GM06990 (cell line): Measurements from ENCODE around the gene CLK2.
A peak's percentile ranks its signal among the peaks of the same experiment; 100 is the strongest.

Source experiments
- DNase-seq: peaks from one replicate; pipeline ENCODE4 v3.0.0-alpha.2; 2011; ENCODE audit not compliant: insufficient read length; ENCODE audit errors: extremely low read depth
- H3K27me3 ChIP-seq: replicated peaks from 2 replicates; pipeline ENCODE4 v1.6.0; 2011; ENCODE audit warnings: low read length; ENCODE audit not compliant: control insufficient read depth, insufficient read depth
- H3K36me3 ChIP-seq: 2 replicates; pipeline ENCODE4 v1.5.1; 2011; ENCODE audit warnings: low read length; ENCODE audit not compliant: control insufficient read depth, insufficient read depth
- H3K4me3 ChIP-seq: replicated peaks from 2 replicates; pipeline ENCODE4 v1.5.1; 2011; ENCODE audit warnings: low read depth, mild to moderate bottlenecking, control low read depth, low read length
- TF ChIP-seq, protein P1 (sequence below): IDR thresholded peaks from 2 replicates; pipeline ENCODE4 v1.5.1; 2011; ENCODE audit warnings: low read length, control low read depth, mild to moderate bottlenecking, inconsistent platforms; ENCODE audit not compliant: insufficient read depth, poor library complexity, severe bottlenecking

CLK2 gene

DNA sequence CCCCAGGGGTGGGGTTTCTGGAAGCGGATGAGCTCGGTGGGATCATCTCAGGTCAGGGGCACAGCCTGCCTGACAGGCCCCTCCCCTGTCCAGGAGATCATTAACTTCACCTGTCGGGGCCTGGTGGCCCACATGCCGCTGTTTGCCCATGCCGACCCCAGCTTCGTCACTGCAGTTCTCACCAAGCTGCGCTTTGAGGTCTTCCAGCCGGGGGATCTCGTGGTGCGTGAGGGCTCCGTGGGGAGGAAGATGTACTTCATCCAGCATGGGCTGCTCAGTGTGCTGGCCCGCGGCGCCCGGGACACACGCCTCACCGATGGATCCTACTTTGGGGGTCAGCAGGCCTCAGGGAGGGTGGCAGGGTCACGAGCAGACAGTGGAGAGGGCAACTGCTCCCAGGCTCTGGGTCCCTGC, 12.3 kb upstream of the CLK2 start:
- Histone ChIP-seq H3K4me3 (no peak overlapping the region), H3K27me3 (no peaks in the 10 kb centered on the region), H3K36me3 (no peaks in the 10 kb centered on the region)
- no peak for DNase-seq
- TF ChIP-seq, protein P1, sequence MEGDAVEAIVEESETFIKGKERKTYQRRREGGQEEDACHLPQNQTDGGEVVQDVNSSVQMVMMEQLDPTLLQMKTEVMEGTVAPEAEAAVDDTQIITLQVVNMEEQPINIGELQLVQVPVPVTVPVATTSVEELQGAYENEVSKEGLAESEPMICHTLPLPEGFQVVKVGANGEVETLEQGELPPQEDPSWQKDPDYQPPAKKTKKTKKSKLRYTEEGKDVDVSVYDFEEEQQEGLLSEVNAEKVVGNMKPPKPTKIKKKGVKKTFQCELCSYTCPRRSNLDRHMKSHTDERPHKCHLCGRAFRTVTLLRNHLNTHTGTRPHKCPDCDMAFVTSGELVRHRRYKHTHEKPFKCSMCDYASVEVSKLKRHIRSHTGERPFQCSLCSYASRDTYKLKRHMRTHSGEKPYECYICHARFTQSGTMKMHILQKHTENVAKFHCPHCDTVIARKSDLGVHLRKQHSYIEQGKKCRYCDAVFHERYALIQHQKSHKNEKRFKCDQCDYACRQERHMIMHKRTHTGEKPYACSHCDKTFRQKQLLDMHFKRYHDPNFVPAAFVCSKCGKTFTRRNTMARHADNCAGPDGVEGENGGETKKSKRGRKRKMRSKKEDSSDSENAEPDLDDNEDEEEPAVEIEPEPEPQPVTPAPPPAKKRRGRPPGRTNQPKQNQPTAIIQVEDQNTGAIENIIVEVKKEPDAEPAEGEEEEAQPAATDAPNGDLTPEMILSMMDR = no peak

DNA sequence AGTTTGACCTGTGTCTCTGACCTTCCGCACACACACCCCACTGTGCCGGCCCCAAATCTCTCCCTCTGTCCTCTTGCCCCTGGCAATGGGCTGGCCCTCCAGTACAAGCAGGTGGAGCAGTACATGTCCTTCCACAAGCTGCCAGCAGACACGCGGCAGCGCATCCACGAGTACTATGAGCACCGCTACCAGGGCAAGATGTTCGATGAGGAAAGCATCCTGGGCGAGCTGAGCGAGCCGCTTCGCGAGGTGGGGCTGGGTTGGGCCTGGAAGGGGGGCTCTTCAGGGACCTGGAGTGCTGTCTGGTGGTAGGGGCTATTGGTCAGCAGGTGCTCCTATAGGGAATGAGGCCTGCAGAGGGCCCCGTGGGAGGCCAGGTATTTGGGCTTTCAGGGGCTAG, 11.8 kb upstream of the CLK2 start:
- TF ChIP-seq, protein P1 = no peak
- no peaks in the 10 kb centered on the region for H3K27me3 ChIP-seq
- no peak overlapping the region for H3K4me3 ChIP-seq
- no peaks in the 10 kb centered on the region for H3K36me3 ChIP-seq
- no peak for DNase-seq

DNA sequence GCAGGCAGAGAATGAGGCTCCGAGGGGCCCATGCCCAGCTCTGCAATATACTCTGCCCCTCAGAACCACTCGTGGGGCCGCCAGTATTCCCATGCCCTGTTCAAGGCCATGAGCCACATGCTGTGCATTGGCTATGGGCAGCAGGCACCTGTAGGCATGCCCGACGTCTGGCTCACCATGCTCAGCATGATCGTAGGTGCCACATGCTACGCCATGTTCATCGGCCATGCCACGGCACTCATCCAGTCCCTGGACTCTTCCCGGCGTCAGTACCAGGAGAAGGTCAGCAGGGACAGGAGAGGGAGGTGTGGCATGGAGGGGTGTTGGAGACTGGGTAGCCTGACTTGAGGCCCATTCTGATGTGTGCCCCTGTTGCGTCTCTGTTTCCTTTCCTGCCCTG, 11.2 kb upstream of the CLK2 start:
- Histone ChIP-seq H3K4me3 (no peak overlapping the region), H3K36me3 (no peaks in the 10 kb centered on the region), H3K27me3 (no peaks in the 10 kb centered on the region)
- no peak for DNase-seq
- TF ChIP-seq, protein P1 = no peak

DNA sequence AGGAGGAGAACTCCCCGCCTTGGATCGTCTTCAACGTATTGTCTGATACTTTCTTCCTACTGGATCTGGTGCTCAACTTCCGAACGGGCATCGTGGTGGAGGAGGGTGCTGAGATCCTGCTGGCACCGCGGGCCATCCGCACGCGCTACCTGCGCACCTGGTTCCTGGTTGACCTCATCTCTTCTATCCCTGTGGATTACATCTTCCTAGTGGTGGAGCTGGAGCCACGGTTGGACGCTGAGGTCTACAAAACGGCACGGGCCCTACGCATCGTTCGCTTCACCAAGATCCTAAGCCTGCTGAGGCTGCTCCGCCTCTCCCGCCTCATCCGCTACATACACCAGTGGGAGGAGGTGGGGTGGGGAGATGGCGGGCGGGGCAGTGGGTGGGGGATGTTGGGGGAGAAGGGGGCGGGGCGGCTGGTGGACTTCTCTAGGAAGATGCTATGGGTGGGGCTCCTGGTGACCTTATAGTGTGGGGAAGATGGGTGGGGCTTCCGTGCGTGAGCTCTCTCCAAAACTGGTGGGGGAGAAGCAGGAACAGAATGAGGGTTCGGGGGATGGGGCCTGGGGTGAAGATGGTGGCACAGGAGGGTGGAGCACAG, 9.3 kb upstream of the CLK2 start:
- Histone ChIP-seq H3K4me3 (no peak overlapping the region), H3K36me3 (no peaks in the 10 kb centered on the region), H3K27me3 (no peaks in the 10 kb centered on the region)
- TF ChIP-seq, protein P1 = no peak
- DNase-seq = no peak

DNA sequence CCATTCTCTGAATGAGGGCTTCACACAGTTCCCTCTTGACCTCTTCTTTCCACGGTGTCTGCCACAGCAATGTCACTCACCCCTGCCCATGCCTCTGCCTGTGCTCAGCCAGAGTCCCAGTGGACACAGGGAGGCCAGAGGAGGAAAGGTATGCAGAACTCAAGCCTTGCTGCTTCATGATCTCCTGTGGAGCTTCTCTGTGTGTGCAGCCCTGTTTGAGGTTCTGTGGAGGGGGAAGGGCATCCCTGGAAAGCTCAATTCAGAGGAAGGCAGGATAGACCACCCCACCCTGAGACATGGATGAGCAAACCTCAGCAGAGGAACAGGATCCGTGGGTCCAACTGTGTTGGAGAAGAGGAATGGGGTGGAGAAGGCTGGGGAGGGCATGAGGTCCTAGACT, 6.0 kb upstream of the CLK2 start:
- Histone ChIP-seq H3K27me3 (no peaks in the 10 kb centered on the region), H3K4me3 (no peak overlapping the region)
- TF ChIP-seq, protein P1 = no peak

DNA sequence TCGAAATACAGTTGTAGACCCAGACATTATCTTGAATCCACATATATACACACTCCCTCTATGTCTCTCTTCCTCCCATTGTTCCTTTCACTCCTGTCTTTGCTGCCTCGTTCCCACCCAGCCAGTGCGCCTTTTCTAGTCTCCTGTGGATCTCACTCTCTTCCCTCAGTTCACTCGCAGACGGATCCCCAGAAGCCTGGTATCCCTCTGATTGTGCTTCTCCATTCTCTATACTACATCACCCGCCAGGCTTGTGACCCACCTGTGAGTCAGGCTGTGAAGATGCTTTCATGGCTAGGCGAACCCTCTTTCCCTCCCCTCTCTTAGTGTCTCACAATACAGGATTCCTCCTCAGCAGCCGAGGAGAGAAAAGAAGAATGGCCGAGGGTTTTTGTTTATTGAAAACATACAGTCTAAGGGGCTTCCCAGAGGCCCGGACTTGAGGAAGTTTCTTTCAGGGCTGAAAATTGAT, 5.4 kb upstream of the CLK2 start:
- Histone ChIP-seq H3K36me3 (no peaks in the 10 kb centered on the region), H3K27me3 (no peaks in the 10 kb centered on the region), H3K4me3 (peak overlapping the region; percentile 74)
- no peak for DNase-seq
- TF ChIP-seq, protein P1 = no peak

More for the DNA sequence above, 6.0 kb upstream of the CLK2 start:
- no peak for DNase-seq
- H3K36me3 ChIP-seq = no peaks in the 10 kb centered on the region
